IPS DF 6.9 (cell line): ENCODE results near the gene IGFBPL1.

Experiments
- DNase-seq: peaks from one replicate; pipeline ENCODE4 v3.0.0-alpha.2; 2013; ENCODE audit warnings: low read depth, low spot score
- H3K27ac ChIP-seq: one replicate; pipeline ENCODE4 v1.5.1; 2013; ENCODE audit warnings: low read length, control low read depth
- H3K27me3 ChIP-seq: 2 replicates; pipeline ENCODE4 v1.6.1; 2013; ENCODE audit warnings: mild to moderate bottlenecking, low read length; ENCODE audit not compliant: control insufficient read depth, insufficient read depth
- H3K36me3 ChIP-seq: 2 replicates; pipeline ENCODE4 v1.6.1; 2013; ENCODE audit warnings: low read length; ENCODE audit not compliant: control insufficient read depth, insufficient read depth
- H3K4me1 ChIP-seq: 2 replicates; pipeline ENCODE4 v1.6.1; 2013; ENCODE audit warnings: low read length; ENCODE audit not compliant: control insufficient read depth, insufficient read depth
- H3K4me3 ChIP-seq: 2 replicates; pipeline ENCODE4 v1.5.1; 2013; ENCODE audit warnings: mild to moderate bottlenecking, low read length
- H3K9me3 ChIP-seq: 2 replicates; pipeline ENCODE4 v1.6.1; 2013; ENCODE audit warnings: low read length, inconsistent platforms; ENCODE audit not compliant: control insufficient read depth, insufficient read depth
- WGBS: extraction: QIAGEN DNeasy Blood & Tissue Kit; methylation state at CpG from one replicate; pipeline ENCODE4 v1.1.7; 2013; ENCODE audit warnings: mixed read lengths, missing lambda C conversion rate; ENCODE audit not compliant: insufficient read length, insufficient coverage; 5-methylcytosine and 5-hydroxymethylcytosine counted together

Gene IGFBPL1

GRCh38 chr9:38390442-38390841 lies 33.8 kb downstream of the IGFBPL1 start:
- Histone ChIP-seq H3K36me3 (no peaks in the 10 kb centered on the region), H3K4me3 (no peak overlapping the region), H3K9me3 (no peaks in the 10 kb centered on the region), H3K27me3 (no peaks in the 10 kb centered on the region), H3K27ac (no peak overlapping the region), H3K4me1 (0 out of 2 replicates have a peak, but pooled peaks cover 2% of the 10 kb centered on the region)
- WGBS, result no CpG with 5 or more reads among the region's 1 CpG
- DNase-seq, result no peak

- DNase-seq, result no peak
- Histone ChIP-seq H3K4me3 (no peak overlapping the region), H3K27me3 (no peaks in the 10 kb centered on the region), H3K36me3 (no peaks in the 10 kb centered on the region), H3K9me3 (no peaks in the 10 kb centered on the region), H3K4me1 (0 out of 2 replicates have a peak, but pooled peaks cover 2% of the 10 kb centered on the region), H3K27ac (no peak overlapping the region)
- no CpG with 5 or more reads among the region's 4 CpGs for WGBS
Measured at GRCh38 chr9:38389313-38389712, 34.9 kb downstream of the IGFBPL1 start.

GRCh38 chr9:38388283-38389223 lies 35.7 kb downstream of the IGFBPL1 start:
- no peak overlapping the region for H3K27ac ChIP-seq
- DNase-seq, result no peak
- whole genome bisulfite sequencing, result no CpG with 5 or more reads among the region's 7 CpGs
- no peaks in the 10 kb centered on the region for H3K9me3 ChIP-seq
- H3K4me1 ChIP-seq, result 0 out of 2 replicates have a peak, but pooled peaks cover 2% of the 10 kb centered on the region
- H3K36me3 ChIP-seq, result no peaks in the 10 kb centered on the region
- H3K4me3 ChIP-seq, result no peak overlapping the region
- no peaks in the 10 kb centered on the region for H3K27me3 ChIP-seq

- Histone ChIP-seq H3K9me3 (no peaks in the 10 kb centered on the region), H3K4me1 (0 out of 2 replicates have a peak, but pooled peaks cover 2% of the 10 kb centered on the region), H3K4me3 (no peak overlapping the region), H3K27ac (no peak overlapping the region), H3K36me3 (no peaks in the 10 kb centered on the region), H3K27me3 (no peaks in the 10 kb centered on the region)
- WGBS, result no CpG with 5 or more reads among the region's 4 CpGs
- no peak for DNase-seq
Measured at GRCh38 chr9:38387751-38388150, 36.5 kb downstream of the IGFBPL1 start.

GRCh38 chr9:38387066-38387465 lies 37.2 kb downstream of the IGFBPL1 start:
- Histone ChIP-seq H3K9me3 (no peaks in the 10 kb centered on the region), H3K4me3 (no peak overlapping the region), H3K27me3 (no peaks in the 10 kb centered on the region), H3K27ac (no peak overlapping the region), H3K4me1 (0 out of 2 replicates have a peak, but pooled peaks cover 2% of the 10 kb centered on the region), H3K36me3 (no peaks in the 10 kb centered on the region)
- no peak for DNase-seq
- no CpG with 5 or more reads among the region's 1 CpG for WGBS

- no peak for DNase-seq
- no peak overlapping the region for H3K27ac ChIP-seq
- no CpG with 5 or more reads among the region's 4 CpGs for WGBS
- H3K4me3 ChIP-seq, result no peak overlapping the region
- no peaks in the 10 kb centered on the region for H3K27me3 ChIP-seq
- H3K9me3 ChIP-seq, result no peaks in the 10 kb centered on the region
- no peaks in the 10 kb centered on the region for H3K36me3 ChIP-seq
- H3K4me1 ChIP-seq, result 0 out of 2 replicates have a peak, but pooled peaks cover under 1% of the 10 kb centered on the region
Measured at GRCh38 chr9:38386319-38386895, 37.8 kb downstream of the IGFBPL1 start.

GRCh38 chr9:38385896-38386295 lies 38.4 kb downstream of the IGFBPL1 start:
- H3K27me3 ChIP-seq, result no peaks in the 10 kb centered on the region
- H3K9me3 ChIP-seq, result no peaks in the 10 kb centered on the region
- H3K4me1 ChIP-seq, result 0 out of 2 replicates have a peak, but pooled peaks cover 1% of the 10 kb centered on the region
- H3K36me3 ChIP-seq, result no peaks in the 10 kb centered on the region
- no CpG with 5 or more reads among the region's 3 CpGs for WGBS
- H3K4me3 ChIP-seq, result no peak overlapping the region
- no peak for DNase-seq
- H3K27ac ChIP-seq, result no peak overlapping the region

GRCh38 chr9:38384990-38385848 lies 39.0 kb downstream of the IGFBPL1 start:
- DNase-seq, result no peak
- Histone ChIP-seq H3K4me1 (0 out of 2 replicates have a peak, but pooled peaks cover 1% of the 10 kb centered on the region), H3K36me3 (no peaks in the 10 kb centered on the region), H3K27me3 (no peaks in the 10 kb centered on the region), H3K27ac (no peak overlapping the region), H3K4me3 (no peak overlapping the region), H3K9me3 (no peaks in the 10 kb centered on the region)
- WGBS, result no CpG with 5 or more reads among the region's 3 CpGs

GRCh38 chr9:38382141-38382540 lies 42.1 kb downstream of the IGFBPL1 start:
- Histone ChIP-seq H3K9me3 (no peaks in the 10 kb centered on the region), H3K36me3 (no peaks in the 10 kb centered on the region), H3K4me3 (no peak overlapping the region), H3K27ac (no peak overlapping the region), H3K27me3 (no peaks in the 10 kb centered on the region), H3K4me1 (0 out of 2 replicates have a peak, but pooled peaks cover 1% of the 10 kb centered on the region)
- WGBS, result no CpG with 5 or more reads among the region's 8 CpGs
- DNase-seq, result no peak
